ENCODE measurements around the gene AADACL4.

The AADACL4 gene

DNA sequence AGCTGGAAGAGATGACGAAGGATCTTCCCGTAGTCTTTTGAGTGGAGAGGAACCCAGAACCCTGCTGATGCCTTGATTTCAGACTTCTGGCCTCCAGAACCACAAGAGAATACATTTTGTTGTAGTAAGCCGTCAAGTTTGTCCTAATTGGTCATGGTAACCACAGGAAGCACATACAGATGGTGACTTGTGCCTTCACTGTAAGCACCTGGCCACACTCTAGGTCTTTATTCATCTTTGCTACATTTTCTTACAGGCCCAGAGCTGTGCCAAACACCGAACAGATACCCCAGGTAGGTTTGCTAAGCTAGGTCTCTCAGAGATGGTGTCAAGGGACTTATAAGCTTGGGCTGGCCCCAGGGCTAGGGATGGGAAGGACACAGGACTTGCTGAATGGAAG, 30.7 kb upstream of the AADACL4 start:
- DNase-seq (ENCODE audit: low spot score): no peak

DNA sequence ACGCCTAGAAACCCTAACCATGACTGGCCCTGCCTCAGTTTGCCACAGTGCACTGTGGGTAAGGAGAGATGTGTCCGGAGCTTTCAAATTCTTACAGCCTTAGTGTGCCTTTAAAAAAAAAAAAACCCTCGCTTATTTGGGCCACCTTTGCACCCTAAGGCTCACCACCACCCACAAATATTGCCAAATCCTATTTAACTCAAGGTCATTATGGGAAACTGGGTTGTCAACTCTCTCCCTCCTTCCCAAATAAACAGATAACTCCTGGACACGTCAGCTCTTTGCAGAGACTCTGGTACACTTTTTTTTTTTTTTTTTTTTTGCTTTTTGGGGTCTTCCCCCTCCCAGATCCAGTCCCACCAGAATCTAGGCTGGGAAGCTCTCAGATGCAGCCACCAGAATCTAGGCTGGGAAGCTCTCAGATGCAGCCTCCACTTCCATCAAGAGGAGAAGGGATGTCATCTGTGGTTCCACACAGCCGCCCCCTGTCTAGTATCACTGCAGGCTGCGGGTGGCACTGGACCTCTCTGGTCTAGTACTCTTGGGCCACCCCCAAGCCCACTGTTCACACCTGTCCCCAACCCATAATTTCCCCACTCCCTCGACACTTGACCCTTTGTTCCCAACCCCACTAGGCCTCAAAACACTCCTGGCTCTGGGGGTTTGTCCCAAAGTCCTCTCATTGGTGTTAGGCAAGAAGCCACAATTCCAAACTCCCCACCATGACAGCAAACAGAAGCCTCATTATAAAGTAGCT, 29.3 kb upstream of the AADACL4 start:
- DNase-seq (ENCODE audit: low spot score): no peak

DNA sequence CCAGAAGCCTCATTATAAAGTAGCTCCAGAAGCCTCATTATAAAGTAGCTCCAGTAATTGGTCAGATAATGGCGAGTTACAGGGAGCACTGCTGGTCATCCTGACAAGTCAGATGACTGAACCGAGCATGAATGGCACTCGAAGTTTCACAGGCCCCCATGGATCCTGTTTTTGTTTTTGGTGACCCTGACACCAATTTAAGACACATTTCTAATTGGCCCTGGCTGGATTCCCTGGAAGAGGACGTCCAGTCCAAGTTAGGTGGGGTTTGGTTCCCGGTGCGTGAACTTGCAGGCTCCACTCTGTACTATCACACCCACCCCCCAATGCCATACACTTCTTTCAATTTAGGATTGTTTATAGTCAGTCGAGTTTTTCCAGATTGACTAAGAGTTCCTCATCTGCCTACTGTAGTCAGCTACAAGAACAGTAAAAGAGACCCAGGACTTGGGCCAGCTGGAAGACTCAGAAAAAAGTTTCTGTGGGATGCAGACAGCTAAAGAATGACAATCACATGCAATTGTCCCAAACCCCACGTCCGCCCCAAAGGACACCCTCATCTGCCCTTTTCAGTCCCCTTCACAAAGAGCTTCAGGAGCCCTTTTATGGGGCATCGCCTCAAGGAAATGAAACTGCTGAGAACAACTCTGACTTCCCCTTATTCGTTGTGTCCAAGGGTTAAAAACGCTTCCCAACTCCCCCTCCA, 28.6 kb upstream of the AADACL4 start:
- DNase-seq (ENCODE audit: low spot score): no peak

DNA sequence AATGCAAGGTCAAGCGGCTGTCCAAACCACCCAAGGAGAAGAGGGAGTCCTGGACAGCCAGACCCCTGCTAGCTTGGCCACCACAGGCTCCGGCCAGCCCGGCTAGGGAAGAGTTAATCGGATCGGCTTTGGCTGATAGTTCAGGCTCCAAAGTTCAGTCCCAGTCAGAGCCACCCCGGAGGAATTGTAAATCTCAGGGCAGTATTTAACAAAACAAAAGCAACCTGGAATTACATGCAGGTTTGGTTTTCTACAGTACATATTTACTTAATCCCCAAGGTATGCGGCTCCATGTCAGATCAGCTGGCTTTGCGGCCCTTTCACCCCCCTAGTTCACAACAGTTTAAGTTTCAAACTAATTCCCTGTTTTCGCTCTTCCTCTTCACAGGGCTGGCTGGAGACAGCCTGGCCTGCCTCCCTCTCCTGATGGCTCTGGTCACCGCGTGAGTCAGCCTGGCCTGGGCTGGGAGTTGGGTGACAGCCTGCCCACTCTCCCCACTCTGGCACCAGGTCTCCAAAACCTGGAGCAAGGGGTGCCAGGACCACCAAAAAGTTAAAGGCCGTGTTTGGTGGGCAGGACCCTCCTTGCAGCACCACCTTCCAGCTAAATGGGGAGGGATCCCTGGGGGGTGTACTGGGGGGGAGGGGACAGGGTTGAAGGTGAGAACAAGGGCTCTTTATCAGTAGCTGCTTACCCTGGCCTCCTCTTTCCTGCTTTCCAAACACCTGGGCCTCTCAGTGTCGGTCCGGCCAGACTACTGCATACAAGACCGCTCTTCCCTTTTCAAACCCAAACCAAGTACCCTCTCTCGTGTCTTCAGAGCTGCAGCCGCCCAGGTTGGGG, 27.8 kb upstream of the AADACL4 start:
- peak; percentile 73 for DNase-seq (ENCODE audit: low spot score)

DNA sequence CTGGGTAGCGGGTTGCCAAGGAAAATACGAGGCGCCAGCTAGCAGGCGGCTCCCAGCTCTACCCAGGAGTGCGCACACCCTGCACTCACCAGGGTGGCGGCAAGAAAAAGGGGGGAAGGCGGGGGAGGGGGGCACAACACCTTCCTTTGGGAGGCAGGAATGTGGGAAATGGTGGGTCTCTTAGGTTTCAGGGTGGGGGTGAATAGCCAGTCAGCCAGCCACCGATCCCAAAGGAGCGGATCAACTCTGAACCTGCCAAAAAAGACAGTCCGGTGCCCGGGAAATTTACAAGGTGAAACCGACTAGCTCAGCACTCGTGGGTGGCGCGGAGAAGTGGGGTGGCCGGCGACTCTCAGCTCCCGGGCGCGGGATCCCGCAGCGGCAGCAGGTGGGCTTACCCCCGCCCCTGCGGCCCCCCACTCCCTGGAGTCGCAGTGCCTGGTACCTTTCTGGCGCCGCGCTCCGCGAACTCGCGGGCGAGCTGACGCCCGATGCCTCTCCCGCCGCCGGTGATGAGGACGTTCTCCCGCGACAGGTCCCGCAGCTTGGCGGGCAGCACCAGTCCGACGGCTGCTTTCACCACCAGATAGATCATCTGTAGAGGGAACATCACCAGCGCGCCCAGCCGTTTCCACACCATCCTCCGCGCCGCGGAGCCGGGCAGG, 27.0 kb upstream of the AADACL4 start:
- no peak for DNase-seq (ENCODE audit: low spot score)

DNA sequence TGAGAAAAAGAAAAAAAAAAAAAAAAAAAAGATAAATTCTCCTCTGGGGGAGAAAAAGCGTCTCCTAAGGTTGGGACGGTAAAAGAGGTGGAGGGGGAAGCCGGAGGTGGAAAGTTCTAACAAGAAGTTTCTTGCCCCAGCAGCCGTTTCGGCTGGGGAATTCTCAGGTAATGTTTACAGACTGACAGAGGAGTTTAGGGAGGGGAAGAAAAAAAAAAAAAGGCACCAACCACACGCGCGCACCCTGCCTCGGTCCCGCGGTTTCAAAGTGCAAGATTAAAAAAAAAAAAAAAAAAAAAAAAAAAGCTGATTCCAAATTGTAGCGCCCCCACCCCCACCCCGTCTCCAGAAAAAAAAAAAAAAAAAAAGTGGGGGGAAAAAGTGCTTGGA, 26.4 kb upstream of the AADACL4 start:
- DNase-seq (ENCODE audit: low spot score): no peak

DNA sequence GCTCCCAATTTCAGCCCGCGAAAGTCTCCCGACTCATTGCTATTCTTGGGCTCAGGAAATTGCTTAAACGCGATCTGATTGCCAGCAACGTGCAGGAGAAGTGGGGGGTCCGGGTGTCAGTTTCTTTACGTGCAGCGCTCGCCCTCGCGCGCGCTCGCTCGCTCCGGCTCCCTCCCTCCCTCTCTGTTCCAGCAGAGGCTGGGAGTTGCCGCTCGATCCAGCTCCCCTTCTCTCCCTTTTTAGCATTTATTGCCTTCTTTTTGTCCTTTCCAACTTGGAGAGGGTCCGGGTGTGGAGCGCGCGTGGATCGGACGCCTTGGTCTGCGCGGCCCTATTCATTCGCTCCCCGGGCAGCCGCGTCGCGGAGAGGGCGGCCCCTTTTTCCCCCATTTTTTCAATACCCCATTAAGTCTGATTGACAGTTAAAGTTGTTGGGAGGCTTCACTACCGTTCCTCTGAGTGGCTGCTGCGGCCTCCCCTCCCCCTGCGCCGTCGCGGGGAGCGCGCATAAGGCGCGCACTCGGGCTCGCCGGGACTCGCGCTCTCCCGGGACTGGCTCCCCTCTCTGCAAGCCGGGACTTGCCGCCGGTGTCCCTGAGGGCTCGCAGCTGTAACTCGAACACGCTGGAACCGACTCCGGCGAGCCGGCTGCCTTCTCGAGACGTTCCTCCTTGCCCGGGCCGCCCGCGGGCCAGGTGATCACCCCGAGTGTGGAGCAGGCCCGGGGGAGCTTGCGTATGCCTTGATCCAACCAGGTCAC, 25.8 kb upstream of the AADACL4 start, which contains the start of gene DHRS3:
Gene DHRS3, minus strand, starts transcription at position 310 of the 760 bp plus-strand sequence. CDS start 862 bp downstream, outside the sequence.
- peak; percentile 65 for DNase-seq (ENCODE audit: low spot score)

DNA sequence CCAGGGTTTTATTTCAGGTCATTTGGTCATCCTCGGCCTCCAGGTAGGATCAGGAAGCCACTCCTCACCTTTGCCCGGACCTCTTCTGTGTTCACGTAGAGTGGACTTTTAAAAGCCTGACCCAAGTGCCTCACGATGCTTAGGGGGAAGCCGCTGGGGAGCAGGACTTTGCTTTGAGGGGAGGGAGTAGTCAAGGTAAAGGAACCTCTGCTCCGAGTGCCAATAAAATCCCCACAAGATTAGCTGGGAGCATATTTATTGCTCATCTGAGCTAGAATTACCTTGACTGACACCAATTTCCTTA, 25.3 kb upstream of the AADACL4 start:
- no peak for DNase-seq (ENCODE audit: low spot score)

DNA sequence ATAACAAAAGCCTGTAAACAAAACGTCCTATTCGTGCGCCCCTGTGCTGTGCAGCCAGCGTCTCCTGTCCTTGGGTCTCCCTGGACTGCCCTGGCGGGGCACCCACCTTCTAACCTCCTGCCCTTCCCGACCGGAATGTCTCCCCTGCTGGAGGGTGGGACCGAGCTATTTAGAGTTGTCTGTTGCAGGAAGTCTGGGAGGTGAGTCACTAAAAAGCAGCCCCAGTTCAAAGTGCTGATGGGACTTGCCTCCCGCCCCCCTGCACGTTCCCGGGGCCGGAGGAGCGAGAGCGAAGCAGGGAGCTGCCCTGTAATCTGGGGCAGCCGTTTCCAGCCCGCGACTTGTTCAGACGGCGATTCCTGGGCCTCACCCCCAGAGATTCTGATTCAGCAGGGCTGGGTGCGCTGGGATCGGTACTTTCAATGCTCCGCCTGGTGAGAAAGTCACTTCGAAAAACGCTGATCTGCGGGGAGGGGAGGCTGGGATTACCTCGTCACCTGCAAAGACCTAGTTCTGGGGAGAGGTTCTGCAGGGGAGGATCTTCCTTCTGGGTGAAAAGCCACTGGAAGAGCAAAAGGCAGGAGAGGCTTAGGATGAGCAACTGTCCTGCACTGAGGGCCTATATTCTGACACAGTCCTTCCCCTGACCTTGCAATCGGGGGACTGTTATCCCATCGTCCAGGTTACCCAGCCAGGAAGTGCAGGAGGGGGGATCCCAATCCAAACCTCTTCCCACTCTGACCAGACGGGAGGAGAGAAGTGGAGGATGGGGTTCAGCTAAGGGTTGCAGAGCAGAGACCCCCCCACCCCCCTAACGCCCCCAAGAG, 24.7 kb upstream of the AADACL4 start:
- DNase-seq (ENCODE audit: low spot score): peak; percentile 84

DNA sequence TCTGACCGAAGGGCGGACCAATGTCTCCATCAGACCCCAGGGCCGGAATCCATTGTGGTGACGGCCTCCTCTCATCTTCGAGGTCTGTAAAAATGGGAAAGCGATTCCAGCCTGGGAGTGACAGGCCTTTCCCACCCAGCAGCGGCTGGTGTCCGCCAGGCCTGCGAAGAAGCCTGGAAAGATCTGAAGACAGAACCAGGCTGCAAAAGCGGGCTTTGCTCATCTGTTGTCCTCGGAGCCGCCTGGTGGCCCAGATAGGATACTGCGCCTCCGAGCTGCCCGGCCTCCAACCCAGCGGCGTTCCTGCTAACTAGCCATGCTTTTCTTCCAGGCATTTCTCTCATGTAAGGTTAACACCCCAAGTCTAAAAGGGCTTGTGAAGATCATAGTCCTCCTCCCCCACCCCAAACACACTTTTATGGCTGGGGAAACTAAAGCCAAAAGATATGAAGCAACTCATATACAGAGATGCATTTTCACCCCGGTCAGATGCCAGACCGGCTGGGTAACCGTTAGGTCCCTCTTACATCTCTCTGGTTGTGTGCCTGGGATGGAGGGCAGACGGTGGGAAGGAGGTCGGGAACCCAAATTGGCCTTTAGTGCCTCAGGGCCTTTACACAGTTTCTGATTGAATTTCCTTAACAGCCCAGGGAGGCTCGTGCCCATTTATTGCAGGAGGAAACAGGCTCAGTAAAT, 23.9 kb upstream of the AADACL4 start:
- DNase-seq (ENCODE audit: low spot score): peak; percentile 64

DNA sequence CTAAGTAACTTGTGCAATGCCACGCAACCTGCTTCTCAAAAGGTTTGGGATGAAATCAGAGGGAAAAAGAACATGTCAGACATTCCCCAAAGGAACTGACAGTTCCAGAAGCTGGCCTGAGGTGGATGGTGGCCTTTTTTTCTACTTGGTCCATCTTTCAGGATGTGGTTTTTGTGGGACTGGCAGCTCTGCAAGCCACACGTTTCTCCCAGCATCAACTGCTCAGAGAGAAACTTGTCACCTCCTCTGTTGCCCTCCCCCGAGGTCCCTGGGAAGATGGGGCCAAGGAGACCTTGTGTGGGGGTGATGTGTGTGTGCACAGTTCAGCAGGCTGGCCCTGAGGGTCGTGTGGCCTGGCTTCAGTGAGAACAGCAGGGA, 23.4 kb upstream of the AADACL4 start:
- DNase-seq (ENCODE audit: low spot score): no peak

DNA sequence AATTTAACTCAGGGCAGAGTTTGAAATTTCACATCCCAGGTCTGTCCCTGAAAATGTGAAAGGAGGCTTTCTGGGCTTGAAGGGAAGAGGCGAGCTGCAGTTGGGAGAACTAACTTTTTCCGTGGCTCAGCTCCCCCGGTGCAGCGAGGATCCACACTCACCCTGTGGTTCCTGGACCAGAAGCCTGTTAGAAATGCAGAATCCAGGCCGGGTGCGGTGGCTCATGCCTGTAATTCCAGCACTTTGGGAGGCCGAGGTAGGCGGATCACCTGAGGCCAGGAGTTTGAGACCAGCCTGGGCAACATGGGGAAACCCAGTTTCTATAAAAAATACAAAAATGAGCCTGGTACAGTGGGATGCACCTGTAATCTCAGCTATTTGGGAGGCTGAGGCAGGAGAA, 23.0 kb upstream of the AADACL4 start:
- DNase-seq (ENCODE audit: low spot score): no peak

DNA sequence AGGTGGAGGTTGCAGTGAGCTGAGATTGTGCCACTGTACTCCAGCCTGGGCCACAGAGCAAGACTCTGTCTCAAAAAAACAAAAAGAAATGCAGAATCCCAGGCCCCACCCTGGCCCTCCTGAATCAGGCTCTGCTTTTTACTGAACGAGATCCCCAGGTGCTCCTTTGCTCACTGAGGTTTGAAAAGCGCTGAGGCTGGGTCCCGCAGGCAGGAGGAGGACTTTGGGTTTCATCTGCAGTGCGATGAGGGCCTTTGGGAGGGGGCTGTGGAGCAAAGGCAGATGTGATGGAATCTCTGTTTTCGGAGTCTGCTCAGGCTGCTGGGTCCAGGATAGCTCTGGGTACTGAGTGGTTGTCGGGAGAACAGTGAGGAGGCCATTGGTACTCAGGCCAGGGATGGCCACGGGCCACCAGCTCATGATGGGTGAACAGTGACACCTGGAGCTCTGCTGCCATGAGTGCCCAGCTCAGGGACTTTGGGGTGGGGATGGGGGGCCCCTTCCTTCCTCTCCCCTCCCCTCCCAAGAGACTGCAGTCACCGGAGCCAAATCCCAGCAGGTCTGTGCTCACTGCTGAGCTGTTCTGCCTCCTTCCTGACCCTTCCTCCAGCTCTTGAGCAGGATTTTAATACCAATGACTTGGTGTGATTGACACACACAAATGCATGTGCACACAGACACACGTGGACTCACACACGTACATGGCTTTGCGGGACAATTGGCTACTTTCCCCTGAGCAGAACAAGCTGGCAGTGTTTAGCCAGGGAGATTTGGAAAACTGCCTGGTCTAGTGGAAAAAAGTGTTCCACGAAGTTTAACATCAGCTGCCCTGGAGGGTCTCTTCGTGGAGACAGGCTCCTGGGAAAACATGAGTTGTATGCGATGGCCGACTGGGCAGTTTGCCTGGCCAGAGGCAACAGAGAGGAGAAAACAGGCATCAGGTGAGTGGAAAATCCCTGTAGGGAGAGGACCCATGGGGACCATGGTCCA, 22.2 kb upstream of the AADACL4 start:
- DNase-seq (ENCODE audit: low spot score): no peak

DNA sequence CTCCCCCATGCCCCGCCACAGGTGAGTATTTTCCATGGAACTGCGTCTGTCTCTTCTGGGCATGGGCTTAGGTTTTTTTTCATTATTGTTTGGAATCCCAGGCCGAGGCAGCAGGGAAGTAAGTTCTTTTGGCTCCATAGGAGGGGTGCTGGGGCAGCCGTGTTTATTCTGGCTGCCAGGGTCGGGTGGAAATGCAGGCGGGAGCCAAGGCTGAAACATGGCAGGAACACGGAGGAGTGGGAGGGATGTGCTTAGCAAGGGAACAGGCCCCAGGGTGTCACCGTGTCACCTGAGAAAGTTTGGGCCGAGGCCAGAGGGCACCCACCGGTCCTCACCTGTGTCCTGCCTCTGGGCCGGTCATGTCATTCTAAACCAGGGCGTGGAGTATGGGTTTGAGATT, 21.4 kb upstream of the AADACL4 start:
- DNase-seq (ENCODE audit: low spot score): no peak

DNA sequence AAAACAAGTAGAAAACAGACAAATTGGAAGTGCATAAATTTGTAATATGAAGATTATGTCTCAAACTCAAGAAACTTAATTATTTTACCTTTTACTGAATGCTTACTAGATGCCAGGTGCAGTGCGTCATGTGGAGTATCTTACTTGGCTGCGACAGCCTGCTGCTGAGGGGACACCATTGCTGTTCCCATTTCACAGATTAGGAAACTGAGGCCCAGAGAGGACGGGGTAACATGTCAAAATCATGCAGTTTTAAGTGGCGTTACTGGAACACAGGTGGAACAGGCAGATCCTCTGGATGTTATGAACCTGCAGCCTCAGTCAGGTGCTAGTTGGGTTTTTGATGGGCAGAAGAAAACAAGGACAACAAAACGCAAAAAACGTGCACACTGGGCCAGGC, 18.6 kb upstream of the AADACL4 start:
- DNase-seq (ENCODE audit: low spot score): no peak

DNA sequence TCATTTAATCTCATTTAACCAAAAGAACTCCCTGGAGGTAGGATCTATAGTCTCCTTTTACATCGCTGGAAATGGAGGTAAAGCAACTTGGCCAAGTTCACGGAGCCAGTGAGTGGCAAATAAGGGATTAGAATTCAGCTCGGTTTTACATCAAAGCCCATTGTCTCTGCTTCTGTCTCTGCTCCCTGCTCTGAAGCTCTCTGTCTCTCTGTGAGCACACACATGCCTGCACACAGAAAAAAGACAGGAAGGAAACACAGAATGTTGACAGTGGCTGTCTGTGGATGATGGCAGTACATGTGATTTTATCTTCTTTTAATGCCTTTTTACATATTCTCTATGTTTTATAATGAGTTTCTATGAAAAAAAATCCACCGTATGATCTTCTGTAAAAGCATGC, 17.0 kb upstream of the AADACL4 start:
- no peak for DNase-seq (ENCODE audit: low spot score)

DNA sequence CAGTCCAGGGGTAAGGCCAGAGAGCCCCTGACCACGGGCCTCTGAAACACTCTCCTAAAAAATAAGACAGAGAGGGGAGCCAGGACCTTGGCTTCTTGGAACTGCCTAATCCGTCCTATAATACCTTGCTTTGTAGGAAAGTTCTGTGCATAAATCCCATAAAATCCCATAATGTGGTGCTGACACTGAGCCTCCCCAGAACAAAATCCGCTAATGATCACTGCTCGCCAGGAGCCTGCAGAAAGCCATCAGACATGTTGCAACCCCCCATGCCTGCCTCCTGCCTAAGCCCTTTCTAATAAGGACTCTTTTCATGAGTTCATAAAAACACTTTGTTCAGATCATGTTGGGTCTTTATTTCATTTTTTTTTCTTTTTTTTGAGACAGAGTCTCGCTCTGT, 16.6 kb upstream of the AADACL4 start:
- DNase-seq (ENCODE audit: low spot score): no peak

DNA sequence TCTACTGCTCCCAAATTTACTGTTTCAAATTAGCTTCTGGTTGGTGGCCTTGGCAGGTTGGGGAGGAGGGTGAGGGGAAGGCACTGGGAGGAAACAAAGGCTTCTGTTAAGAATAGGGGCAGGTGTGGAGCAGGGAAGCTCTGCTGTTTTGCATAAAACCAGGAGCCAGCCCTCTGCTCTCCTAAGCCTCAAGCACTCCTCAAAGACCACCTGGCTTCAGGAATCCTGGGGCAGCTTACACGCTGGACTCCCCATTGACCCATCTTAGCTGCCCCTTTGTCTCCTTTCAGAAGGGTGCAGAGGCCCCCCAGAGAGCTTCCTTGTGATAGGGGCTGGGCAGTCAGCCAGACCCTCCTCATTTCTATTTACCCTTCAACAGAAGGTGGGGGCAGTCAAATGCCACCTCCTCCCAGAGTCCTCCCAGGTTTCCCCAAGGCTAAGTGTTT, 14.4 kb upstream of the AADACL4 start:
- no peak for DNase-seq (ENCODE audit: low spot score)

Measured in HuH-7.5 (cell line).